GM12865 (cell line): Measurements from ENCODE around the gene CHCHD6.

Experiments used
- DNase-seq: peaks from one replicate; pipeline ENCODE4 v3.0.0; 2010; ENCODE audit warnings: low read depth
- H3K4me3 ChIP-seq: 2 replicates; pipeline ENCODE4 v1.5.1; 2011; ENCODE audit warnings: mild to moderate bottlenecking, low read depth, low read length, control low read depth
- CTCF ChIP-seq: IDR thresholded peaks from 2 replicates; pipeline ENCODE4 v1.5.1; 2011; ENCODE audit warnings: low read length, control low read depth, low read depth, inconsistent platforms; ENCODE audit not compliant: insufficient read depth; ENCODE audit errors: missing control alignments

Gene CHCHD6

GRCh38 chr3:126998320-126998719 is 294.3 kb downstream of the CHCHD6 start:
- no peak for DNase-seq
- no peak for TF ChIP-seq CTCF
- no peak overlapping the region for H3K4me3 ChIP-seq

GRCh38 chr3:126998728-126999127 is 294.7 kb downstream of the CHCHD6 start:
- no peak for DNase-seq
- TF ChIP-seq CTCF = no peak
- no peak overlapping the region for H3K4me3 ChIP-seq

- no peak for TF ChIP-seq CTCF
- no peak for DNase-seq
- H3K4me3 ChIP-seq = no peak overlapping the region
Observed at GRCh38 chr3:126999383-126999782, 295.3 kb downstream of the CHCHD6 start.

GRCh38 chr3:127000119-127000518 is 296.1 kb downstream of the CHCHD6 start:
- TF ChIP-seq CTCF = no peak
- DNase-seq = no peak
- no peak overlapping the region for H3K4me3 ChIP-seq

- no peak overlapping the region for H3K4me3 ChIP-seq
- no peak for DNase-seq
- TF ChIP-seq CTCF = no peak
Observed at GRCh38 chr3:127000761-127001160, 296.7 kb downstream of the CHCHD6 start.

- no peak overlapping the region for H3K4me3 ChIP-seq
- no peak for TF ChIP-seq CTCF
Observed at GRCh38 chr3:127001486-127002194, 297.6 kb downstream of the CHCHD6 start.

More at GRCh38 chr3:127001486-127002194, 297.6 kb downstream of the CHCHD6 start:
- DNase-seq = no peak
